Endodermal cell (in vitro differentiated cells): ENCODE results near the gene JAZF1. TPM values are rescaled to one million over a fixed set of nuclear protein-coding genes. Genes with fewer than 3 reads are reported as not detected.

Experiments used
- DNase-seq: peaks from one replicate; pipeline ENCODE4 v3.0.0-alpha.2; 2017
- H3K27ac ChIP-seq: 2 replicates; pipeline ENCODE4 v1.5.1; 2013; ENCODE audit warnings: mild to moderate bottlenecking, low read depth, low read length, moderate library complexity
- H3K27me3 ChIP-seq: 2 replicates; pipeline ENCODE4 v1.6.1; 2013; ENCODE audit warnings: mild to moderate bottlenecking, low read length, moderate library complexity; ENCODE audit not compliant: insufficient read depth, control insufficient read depth, poor library complexity, severe bottlenecking
- H3K36me3 ChIP-seq: 2 replicates; pipeline ENCODE4 v1.7.0; 2013; ENCODE audit warnings: mild to moderate bottlenecking, low read length, moderate library complexity; ENCODE audit not compliant: control insufficient read depth, insufficient read depth
- H3K4me1 ChIP-seq: one replicate; pipeline ENCODE4 v1.7.0; 2013; ENCODE audit warnings: low read length; ENCODE audit not compliant: control insufficient read depth, insufficient read depth
- H3K4me3 ChIP-seq: 2 replicates; pipeline ENCODE4 v1.5.1; 2013; ENCODE audit warnings: mild to moderate bottlenecking, low read length, moderate library complexity
- H3K9ac ChIP-seq: 2 replicates; pipeline ENCODE4 v1.6.1; 2013; ENCODE audit warnings: mild to moderate bottlenecking, low read length, moderate library complexity; ENCODE audit not compliant: poor library complexity, severe bottlenecking; ENCODE audit errors: extremely low read depth
- H3K9me3 ChIP-seq: 2 replicates; pipeline ENCODE4 v1.6.1; 2013; ENCODE audit warnings: mild to moderate bottlenecking, low read length, moderate library complexity; ENCODE audit not compliant: control insufficient read depth
- H3K27ac Mint-ChIP-seq: 2 replicates; pipeline ENCODE4 v1.8.0; 2020; ENCODE audit warnings: mixed read lengths
- H3K27me3 Mint-ChIP-seq: 2 replicates; pipeline ENCODE4 v1.8.0; 2021; ENCODE audit warnings: mild to moderate bottlenecking, mixed read lengths; ENCODE audit not compliant: insufficient read depth
- H3K36me3 Mint-ChIP-seq: 2 replicates; pipeline ENCODE4 v1.8.0; 2020; ENCODE audit warnings: low read depth, mixed read lengths
- H3K4me1 Mint-ChIP-seq: 2 replicates; pipeline ENCODE4 v1.8.0; 2020; ENCODE audit warnings: mixed read lengths
- H3K4me3 Mint-ChIP-seq: 2 replicates; pipeline ENCODE4 v1.8.0; 2020; ENCODE audit warnings: mild to moderate bottlenecking, moderate library complexity, mixed read lengths
- H3K9me3 Mint-ChIP-seq: 2 replicates; pipeline ENCODE4 v1.8.0; 2020; ENCODE audit warnings: mild to moderate bottlenecking, mixed read lengths
- WGBS, 2 experiments: methylation state at CpG; one replicate each; pipeline versions ENCODE4 v1.1.5 to v1.1.7; 2013; ENCODE audit warnings: missing lambda C conversion rate in 2 of 2, mixed read lengths in 1 of 2; ENCODE audit not compliant: insufficient coverage in 1 of 2, insufficient read length in 1 of 2; 5-methylcytosine and 5-hydroxymethylcytosine counted together
- long read RNA-seq, 4 experiments: library from polyadenylated mRNA in 2 of 4; library from RNA in 1 of 4; library from capped mRNA in 1 of 4; stranded (forward) in 3 of 4; unstranded in 1 of 4; transcript quantifications; one replicate each; pipeline ENCODE4 v2.0.0, GENCODE V29; 2020 to 2021; ENCODE audit warnings: inconsistent platforms in 1 of 4
- polyA plus RNA-seq, 2 experiments: library from polyadenylated mRNA; stranded (reverse); fragments of 50-300 nt; gene quantifications; one replicate each; pipeline ENCODE4 v1.2.3, GENCODE V29; 2013
- total RNA-seq, 2 donors: library from RNA; stranded (reverse); fragmentation: NEBNext Ultra II Directional in 1 of 2; extraction: Animal tissue kit (Norgen Biotek cat#: 25700) in 1 of 2; gene quantifications; 2 replicates in 1 of 2; 3 replicates in 1 of 2; pipeline ENCODE4 v1.2.1, GENCODE V29; 2021
- TF ChIP-seq, protein P1 (sequence below): fragments of 200-600 bp; sonication (generic); conservative IDR thresholded peaks from 2 replicates; pipeline ENCODE4 v1.5.0; 2021; ENCODE audit warnings: antibody characterized with exemption, mild to moderate bottlenecking

Gene JAZF1
- total RNA-seq = 10 to 100 TPM; 18.3 to 33.6 TPM
- 12.5 TPM for polyA plus RNA-seq (2013, experiment 1 of 2)
- polyA plus RNA-seq (2013, experiment 2 of 2) = 11.2 TPM
- long read RNA-seq, experiment 1, partial matches to known transcripts = 1 of 7 reads
- long read RNA-seq, experiment 1, other reads (novel, unspliced or antisense) = 3 of 7 reads
- long read RNA-seq, experiment 2, transcript JAZF1-201 (5 exons, 3,125 nt) = major isoform, 23 of 35 reads
- long read RNA-seq, experiment 2, partial matches to known transcripts = 1 of 35 reads
- long read RNA-seq, experiment 2, other reads (novel, unspliced or antisense) = 11 of 35 reads
- long read RNA-seq, experiment 3, transcript JAZF1-201 (5 exons, 3,125 nt) = major isoform, 123 of 139 reads
- long read RNA-seq, experiment 3, partial matches to known transcripts = 9 of 139 reads
- long read RNA-seq, experiment 3, other reads (novel, unspliced or antisense) = 7 of 139 reads
- long read RNA-seq, experiment 4, transcript JAZF1-201 (5 exons, 3,125 nt) = major isoform, 29 of 56 reads
- long read RNA-seq, experiment 4, partial matches to known transcripts = 0 of 56 reads
- long read RNA-seq, experiment 4, other reads (novel, unspliced or antisense) = 27 of 56 reads

DNA sequence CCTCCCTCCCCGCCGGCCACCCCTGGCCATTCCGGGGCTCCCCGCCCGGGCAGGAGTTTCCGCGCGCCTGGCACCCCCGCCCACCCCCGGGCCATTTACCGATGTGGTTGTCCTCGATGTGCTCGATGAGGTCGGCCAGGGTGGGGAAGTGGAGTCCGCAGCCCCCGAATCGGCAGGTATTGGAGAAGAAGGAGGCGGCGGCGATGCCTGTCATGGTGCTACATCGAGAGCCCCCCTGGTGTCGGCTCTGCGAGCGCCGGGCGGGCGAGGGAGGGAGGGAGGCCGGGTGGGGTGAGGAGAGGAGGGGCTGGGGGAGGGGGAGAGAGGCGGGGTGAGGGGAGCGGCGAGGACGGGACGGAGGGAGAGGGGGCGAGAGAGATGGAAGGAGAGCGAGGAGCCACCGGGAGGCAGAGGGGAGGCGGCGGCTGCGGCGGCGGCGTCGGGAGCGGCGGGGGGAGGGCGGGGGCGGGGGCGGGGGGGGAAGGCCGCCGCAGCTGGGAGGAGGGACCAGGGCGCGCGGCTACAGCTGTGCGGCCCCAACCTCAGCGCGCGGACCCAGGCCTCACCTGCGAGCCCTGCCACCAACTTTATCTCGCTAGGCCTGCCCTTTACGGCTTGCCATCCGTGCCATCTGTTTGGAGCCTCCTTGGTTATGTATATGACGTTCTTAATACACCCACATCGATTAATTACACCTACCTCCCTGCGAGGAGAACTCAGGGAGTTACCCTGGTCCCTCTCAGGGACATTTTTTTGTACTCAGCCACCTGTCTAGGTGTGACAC, at the start of gene JAZF1:
TSS of gene JAZF1 (minus strand) at position 432 of the 784 bp plus-strand sequence.
- WGBS, 2 experiments = 2 to 8% methylated on average over 8 to 51 of the region's 64 CpGs
- H3K36me3 Mint-ChIP-seq = no peaks in the 10 kb centered on the region
- H3K27me3 Mint-ChIP-seq = peaks cover 28% of the 10 kb centered on the region
- H3K27ac Mint-ChIP-seq = peak within 1 kb of the TSS; percentile 58
- peak; percentile 90 for DNase-seq
- Histone ChIP-seq H3K4me1 (peaks cover 12% of the 10 kb centered on the region), H3K4me3 (peak within 1 kb of the TSS; percentile 78), H3K9me3 (no peaks in the 10 kb centered on the region), H3K9ac (no peak within 1 kb of the TSS), H3K36me3 (no peaks in the 10 kb centered on the region), H3K27ac (no peak within 1 kb of the TSS), H3K27me3 (peaks cover 32% of the 10 kb centered on the region)
- TF ChIP-seq, protein P1, sequence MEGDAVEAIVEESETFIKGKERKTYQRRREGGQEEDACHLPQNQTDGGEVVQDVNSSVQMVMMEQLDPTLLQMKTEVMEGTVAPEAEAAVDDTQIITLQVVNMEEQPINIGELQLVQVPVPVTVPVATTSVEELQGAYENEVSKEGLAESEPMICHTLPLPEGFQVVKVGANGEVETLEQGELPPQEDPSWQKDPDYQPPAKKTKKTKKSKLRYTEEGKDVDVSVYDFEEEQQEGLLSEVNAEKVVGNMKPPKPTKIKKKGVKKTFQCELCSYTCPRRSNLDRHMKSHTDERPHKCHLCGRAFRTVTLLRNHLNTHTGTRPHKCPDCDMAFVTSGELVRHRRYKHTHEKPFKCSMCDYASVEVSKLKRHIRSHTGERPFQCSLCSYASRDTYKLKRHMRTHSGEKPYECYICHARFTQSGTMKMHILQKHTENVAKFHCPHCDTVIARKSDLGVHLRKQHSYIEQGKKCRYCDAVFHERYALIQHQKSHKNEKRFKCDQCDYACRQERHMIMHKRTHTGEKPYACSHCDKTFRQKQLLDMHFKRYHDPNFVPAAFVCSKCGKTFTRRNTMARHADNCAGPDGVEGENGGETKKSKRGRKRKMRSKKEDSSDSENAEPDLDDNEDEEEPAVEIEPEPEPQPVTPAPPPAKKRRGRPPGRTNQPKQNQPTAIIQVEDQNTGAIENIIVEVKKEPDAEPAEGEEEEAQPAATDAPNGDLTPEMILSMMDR = no peak
- H3K4me3 Mint-ChIP-seq = peak within 1 kb of the TSS; percentile 76
- H3K4me1 Mint-ChIP-seq = peaks cover 37% of the 10 kb centered on the region
- no peaks in the 10 kb centered on the region for H3K9me3 Mint-ChIP-seq

DNA sequence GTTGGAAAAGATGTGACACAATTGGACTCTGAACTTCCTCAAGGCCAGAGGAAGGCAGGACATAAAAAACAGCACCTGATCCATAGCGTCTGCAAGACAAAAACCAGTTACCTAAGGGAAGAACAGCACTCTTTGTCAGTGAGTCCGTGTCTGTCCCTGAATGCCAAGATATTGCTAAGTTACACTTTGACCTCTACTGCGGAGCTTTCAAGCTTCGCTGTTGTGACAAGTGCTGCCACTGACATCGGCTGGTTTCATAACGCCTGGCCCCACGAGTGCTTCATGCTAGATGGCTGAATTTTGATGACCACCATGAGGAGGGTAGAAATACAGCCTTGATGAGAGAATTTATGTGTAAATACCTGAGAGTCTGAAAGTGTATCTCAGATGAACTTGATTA, 49.7 kb upstream of the JAZF1 start:
- TF ChIP-seq, protein P1 = no peak
- Histone ChIP-seq H3K9me3 (no peaks in the 10 kb centered on the region), H3K36me3 (no peaks in the 10 kb centered on the region), H3K9ac (no peak overlapping the region), H3K4me3 (no peak overlapping the region), H3K27ac (no peak overlapping the region), H3K27me3 (no peaks in the 10 kb centered on the region), H3K4me1 (no peaks in the 10 kb centered on the region)
- H3K27me3 Mint-ChIP-seq = no peaks in the 10 kb centered on the region
- peaks cover 18% of the 10 kb centered on the region for H3K4me1 Mint-ChIP-seq
- no peaks in the 10 kb centered on the region for H3K9me3 Mint-ChIP-seq
- no peak for DNase-seq
- 85 to 86% methylated on average over 7 of the region's 7 CpGs for WGBS, 2 experiments
- no peak overlapping the region for H3K4me3 Mint-ChIP-seq
- H3K36me3 Mint-ChIP-seq = no peaks in the 10 kb centered on the region
- no peak overlapping the region for H3K27ac Mint-ChIP-seq

DNA sequence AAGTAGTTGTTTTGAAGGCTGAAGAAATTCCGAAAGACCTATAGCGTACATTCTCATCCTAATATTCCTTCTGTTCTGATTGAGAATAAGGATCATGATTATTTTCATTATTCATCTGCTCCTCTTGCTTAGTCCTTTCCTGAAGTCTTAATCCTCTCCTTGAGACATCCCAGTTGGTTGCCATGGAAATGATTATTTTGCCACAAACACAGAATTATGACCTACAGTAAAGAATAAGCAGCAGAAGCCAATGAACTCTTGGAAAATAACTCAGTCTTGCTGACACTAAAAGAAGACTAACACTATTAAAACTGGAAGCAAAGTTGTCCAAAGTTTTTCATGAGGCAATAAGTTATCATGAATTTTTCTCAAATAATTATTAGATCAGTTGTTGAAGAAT, 47.8 kb upstream of the JAZF1 start:
- Mint-ChIP-seq H3K4me1 (peaks cover 32% of the 10 kb centered on the region), H3K4me3 (no peak overlapping the region)

More for the DNA sequence above, 47.8 kb upstream of the JAZF1 start:
- H3K36me3 Mint-ChIP-seq = no peaks in the 10 kb centered on the region
- Histone ChIP-seq H3K4me1 (no peaks in the 10 kb centered on the region), H3K9ac (no peak overlapping the region), H3K36me3 (no peaks in the 10 kb centered on the region), H3K27me3 (peaks cover 8% of the 10 kb centered on the region), H3K9me3 (no peaks in the 10 kb centered on the region), H3K4me3 (no peak overlapping the region), H3K27ac (no peak overlapping the region)
- DNase-seq = no peak
- H3K27ac Mint-ChIP-seq = no peak overlapping the region
- H3K27me3 Mint-ChIP-seq = no peaks in the 10 kb centered on the region
- TF ChIP-seq, protein P1 = no peak
- 50% methylated on average over 2 of the region's 2 CpGs; no CpG with 5 or more reads in 1 of the 2 experiments for WGBS, 2 experiments
- H3K9me3 Mint-ChIP-seq = no peaks in the 10 kb centered on the region
